Cardiac muscle cell (in vitro differentiated cells and primary cell): ENCODE measurements around the gene POLDIP3. TPM values are rescaled to one million over a fixed set of nuclear protein-coding genes. Genes with fewer than 3 reads are reported as not detected.

Experiments
- DNase-seq, 2 donors: peaks; one replicate each; pipeline versions ENCODE4 v3.0.0 to v3.0.0-alpha.2; 2010 to 2017; ENCODE audit warnings: low read depth in 1 of 2, low spot score in 1 of 2
- H3K27ac ChIP-seq: fragments of 200-600 bp; sonication (generic); 2 replicates; pipeline ENCODE4 v1.5.1; 2016
- H3K27me3 ChIP-seq: fragments of 200-600 bp; sonication (generic); 2 replicates; pipeline ENCODE4 v1.6.0; 2016; ENCODE audit warnings: control low read depth
- H3K36me3 ChIP-seq: fragments of 200-600 bp; sonication (generic); 2 replicates; pipeline ENCODE4 v1.5.1; 2016; ENCODE audit warnings: control low read depth
- H3K4me1 ChIP-seq: fragments of 200-600 bp; sonication (generic); 2 replicates; pipeline ENCODE4 v1.8.1; 2017; ENCODE audit warnings: low read depth, mild to moderate bottlenecking, mixed run types
- H3K4me3 ChIP-seq: fragments of 200-600 bp; sonication (generic); 2 replicates; pipeline ENCODE4 v1.5.1; 2016; ENCODE audit warnings: mild to moderate bottlenecking
- H3K9me3 ChIP-seq: fragments of 200-600 bp; sonication (generic); 2 replicates; pipeline ENCODE4 v1.5.1; 2017; ENCODE audit warnings: low read depth, mild to moderate bottlenecking, control low read depth
- polyA plus RNA-seq: library from polyadenylated mRNA; unstranded; fragments of >200 nt; fragmentation: Nextera tagmentation; extraction: Ambion mirVana; gene quantifications from 2 replicates; pipeline ENCODE4 v1.2.1, GENCODE V29; 2016
- total RNA-seq: library from RNA; depleted of rRNA; stranded (reverse); fragments of >200 nt; gene quantifications from 2 replicates; pipeline ENCODE4 v1.2.3, GENCODE V29; 2016
- TF ChIP-seq, protein P1 (sequence below): IDR thresholded peaks from 2 replicates; pipeline ENCODE4 v1.5.1; 2012; ENCODE audit warnings: low read depth, mild to moderate bottlenecking, low read length

POLDIP3 gene
- total and polyA plus RNA-seq, 2 experiments from 2014 or later, result 58.8 to 63.1 TPM

DNA sequence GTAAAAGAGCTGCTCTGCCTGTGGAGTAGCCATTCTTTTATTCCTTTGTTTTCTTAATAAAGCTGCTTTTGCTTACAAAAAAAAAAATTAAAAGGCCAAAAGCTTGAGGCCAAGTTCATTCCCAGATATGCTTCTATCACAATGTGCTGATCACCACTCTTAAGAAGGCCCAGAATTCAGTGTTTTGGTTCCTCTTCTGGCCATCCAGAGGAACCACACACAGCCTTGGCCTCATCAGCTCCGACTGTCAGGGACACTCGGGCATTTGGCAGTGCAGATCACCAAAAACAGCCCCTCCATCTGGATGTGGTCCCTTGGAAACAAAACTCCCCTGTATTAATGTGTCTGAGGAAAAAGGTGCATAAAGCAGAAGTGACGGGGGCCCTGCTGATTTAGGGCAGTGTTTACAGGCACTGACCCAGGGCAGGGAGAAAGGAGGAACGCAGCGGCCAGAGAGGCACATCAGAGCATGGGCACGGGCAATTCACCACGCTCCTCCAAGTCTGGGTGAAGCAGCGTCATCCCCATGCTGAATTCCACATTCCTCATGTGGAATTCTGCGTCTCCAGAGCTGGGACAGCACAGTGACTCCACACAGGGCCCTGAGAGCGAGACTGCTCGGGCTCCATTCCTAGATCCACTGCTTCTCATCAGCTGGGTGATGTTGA, 17.7 kb downstream of the POLDIP3 start:
- Histone ChIP-seq H3K36me3 (peaks cover 64% of the 10 kb centered on the region), H3K9me3 (no peaks in the 10 kb centered on the region), H3K27me3 (no peaks in the 10 kb centered on the region), H3K27ac (peak overlapping the region; percentile 97), H3K4me3 (no peak overlapping the region), H3K4me1 (peaks cover 27% of the 10 kb centered on the region)
- DNase-seq, result peak in 1 of 2 donors; percentile 34
- TF ChIP-seq, protein P1, sequence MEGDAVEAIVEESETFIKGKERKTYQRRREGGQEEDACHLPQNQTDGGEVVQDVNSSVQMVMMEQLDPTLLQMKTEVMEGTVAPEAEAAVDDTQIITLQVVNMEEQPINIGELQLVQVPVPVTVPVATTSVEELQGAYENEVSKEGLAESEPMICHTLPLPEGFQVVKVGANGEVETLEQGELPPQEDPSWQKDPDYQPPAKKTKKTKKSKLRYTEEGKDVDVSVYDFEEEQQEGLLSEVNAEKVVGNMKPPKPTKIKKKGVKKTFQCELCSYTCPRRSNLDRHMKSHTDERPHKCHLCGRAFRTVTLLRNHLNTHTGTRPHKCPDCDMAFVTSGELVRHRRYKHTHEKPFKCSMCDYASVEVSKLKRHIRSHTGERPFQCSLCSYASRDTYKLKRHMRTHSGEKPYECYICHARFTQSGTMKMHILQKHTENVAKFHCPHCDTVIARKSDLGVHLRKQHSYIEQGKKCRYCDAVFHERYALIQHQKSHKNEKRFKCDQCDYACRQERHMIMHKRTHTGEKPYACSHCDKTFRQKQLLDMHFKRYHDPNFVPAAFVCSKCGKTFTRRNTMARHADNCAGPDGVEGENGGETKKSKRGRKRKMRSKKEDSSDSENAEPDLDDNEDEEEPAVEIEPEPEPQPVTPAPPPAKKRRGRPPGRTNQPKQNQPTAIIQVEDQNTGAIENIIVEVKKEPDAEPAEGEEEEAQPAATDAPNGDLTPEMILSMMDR, result no peak

DNA sequence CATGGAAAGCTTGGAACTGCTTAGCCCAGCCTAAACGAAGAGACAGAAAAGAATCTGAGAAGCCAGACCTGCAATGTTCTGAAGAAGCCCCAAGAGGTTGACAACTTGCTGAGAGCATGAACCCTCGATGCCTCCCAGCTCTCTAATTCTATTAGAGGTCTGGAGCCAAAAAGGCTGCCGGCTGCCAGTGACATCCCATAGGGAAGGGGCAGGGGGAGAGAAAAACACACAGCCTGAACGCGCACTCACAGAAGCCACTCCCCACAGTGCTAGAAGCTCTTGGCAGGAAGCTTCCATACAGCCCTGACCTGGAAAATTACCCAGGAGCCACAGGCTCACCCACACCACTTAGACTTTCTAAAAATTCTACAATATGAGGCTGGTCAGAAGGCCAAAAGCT, 18.3 kb downstream of the POLDIP3 start:
- Histone ChIP-seq H3K27me3 (no peaks in the 10 kb centered on the region), H3K4me3 (no peak overlapping the region), H3K36me3 (peaks cover 67% of the 10 kb centered on the region), H3K27ac (peak overlapping the region; percentile 97), H3K9me3 (no peaks in the 10 kb centered on the region), H3K4me1 (peaks cover 27% of the 10 kb centered on the region)
- TF ChIP-seq, protein P1, result no peak
- peak; percentile 42 to 79 for DNase-seq

DNA sequence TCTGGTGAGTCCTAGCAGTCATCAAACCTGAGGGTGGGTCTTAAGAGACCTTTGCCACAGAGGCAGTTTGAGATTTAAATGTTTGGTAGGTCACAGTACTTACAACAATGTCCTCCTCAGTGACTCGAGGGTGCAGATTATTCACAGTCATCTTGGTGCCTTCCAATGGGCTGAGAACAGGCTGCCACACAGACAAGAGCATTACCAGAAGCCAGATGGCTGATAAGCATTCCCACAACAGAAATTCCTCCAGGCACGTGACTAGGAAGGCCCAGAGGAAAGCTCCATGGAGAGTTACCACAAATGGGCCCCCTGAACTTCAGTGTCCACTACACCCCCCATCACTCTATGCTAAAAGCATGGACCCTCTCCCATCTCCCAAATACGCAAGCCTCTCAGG, 19.2 kb downstream of the POLDIP3 start:
- Histone ChIP-seq H3K9me3 (no peaks in the 10 kb centered on the region), H3K4me1 (peaks cover 27% of the 10 kb centered on the region), H3K4me3 (no peak overlapping the region), H3K27ac (peak overlapping the region; percentile 97), H3K27me3 (no peaks in the 10 kb centered on the region), H3K36me3 (peaks cover 68% of the 10 kb centered on the region)
- peak; percentile 75 to 77 for DNase-seq
- TF ChIP-seq, protein P1, result no peak

DNA sequence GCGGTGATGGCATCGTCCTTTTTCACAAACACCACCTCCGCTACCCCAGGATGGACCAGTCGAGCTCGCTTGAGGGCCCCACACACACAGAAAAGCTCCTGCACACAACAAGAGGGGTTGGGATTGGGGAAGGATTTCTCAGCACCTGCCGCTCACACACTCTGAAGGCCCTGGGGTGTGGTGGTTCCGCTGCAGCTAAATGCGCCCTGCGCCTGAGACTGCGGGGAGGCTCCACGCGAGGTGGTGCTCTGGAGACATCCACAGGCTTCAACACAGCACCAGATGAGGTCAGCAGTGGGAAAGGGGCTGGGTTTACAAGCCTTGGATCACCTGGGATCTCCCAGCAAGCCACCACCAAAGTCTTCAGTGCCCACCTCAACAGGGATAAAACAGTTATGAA, 22.7 kb downstream of the POLDIP3 start:
- TF ChIP-seq, protein P1, result no peak
- H3K27ac ChIP-seq, result no peak overlapping the region
- H3K27me3 ChIP-seq, result no peaks in the 10 kb centered on the region
- no peaks in the 10 kb centered on the region for H3K9me3 ChIP-seq
- DNase-seq, result no peak
- H3K4me3 ChIP-seq, result no peak overlapping the region
- H3K36me3 ChIP-seq, result peaks cover 65% of the 10 kb centered on the region
- peaks cover 21% of the 10 kb centered on the region for H3K4me1 ChIP-seq

DNA sequence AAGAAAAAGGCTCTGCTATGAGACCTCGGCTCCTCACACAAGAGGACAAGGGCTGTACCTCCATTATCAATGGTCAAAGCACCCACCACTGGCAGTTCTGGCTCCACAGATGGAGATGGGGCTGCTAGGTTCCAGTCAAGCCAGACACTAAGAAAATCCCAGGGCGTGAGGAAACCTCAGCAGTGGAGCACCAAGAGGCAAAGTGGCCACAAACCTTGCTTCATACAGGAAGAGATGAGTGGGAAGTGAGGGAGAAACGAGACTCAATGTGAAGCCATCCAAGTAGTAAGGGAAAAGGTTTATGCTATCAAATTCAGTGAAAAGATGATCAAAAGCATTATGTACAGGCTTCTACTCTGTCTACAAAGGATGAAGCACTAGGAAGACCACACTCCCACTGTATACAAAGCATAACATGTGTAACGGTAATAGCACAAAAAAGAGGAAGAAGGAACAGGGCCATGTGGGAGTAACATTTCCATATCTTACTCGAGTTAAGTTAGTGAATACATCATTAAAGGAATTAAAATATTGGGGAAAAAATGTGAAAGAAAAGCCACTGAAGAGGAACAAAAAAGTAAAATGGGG, 27.0 kb downstream of the POLDIP3 start:
- Histone ChIP-seq H3K27ac (no peak overlapping the region), H3K4me1 (no peaks in the 10 kb centered on the region), H3K27me3 (no peaks in the 10 kb centered on the region), H3K9me3 (no peaks in the 10 kb centered on the region), H3K36me3 (peaks cover 67% of the 10 kb centered on the region), H3K4me3 (no peak overlapping the region)
- TF ChIP-seq, protein P1, result no peak
- DNase-seq, result no peak
